ENCODE results near the gene NKD2.
"Not testable (repeated sequence)": the region's sequence is repeated elsewhere in the genome, so short reads cannot be mapped to it uniquely, and the experiment has no call there.

DNA sequence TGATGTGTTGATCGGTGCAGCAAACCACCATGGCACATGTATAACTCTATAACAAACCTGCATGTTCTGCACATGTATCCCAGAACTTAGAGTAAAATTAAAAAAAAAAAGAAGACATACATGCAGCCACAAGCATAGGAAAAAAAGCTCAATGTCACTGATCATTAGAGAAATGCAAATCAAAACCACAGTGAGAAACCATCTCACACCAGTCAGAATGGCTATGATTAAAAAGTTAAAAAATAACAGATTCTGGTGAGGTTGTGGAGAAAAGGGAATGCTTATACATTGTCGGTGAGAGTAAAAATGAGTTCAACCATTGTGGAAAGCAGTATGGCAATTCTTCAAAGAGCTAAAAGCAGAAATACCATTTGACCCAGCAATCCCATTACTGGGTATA is 36.0 kb upstream of the NKD2 start:
- TF ChIP-seq, protein P1, sequence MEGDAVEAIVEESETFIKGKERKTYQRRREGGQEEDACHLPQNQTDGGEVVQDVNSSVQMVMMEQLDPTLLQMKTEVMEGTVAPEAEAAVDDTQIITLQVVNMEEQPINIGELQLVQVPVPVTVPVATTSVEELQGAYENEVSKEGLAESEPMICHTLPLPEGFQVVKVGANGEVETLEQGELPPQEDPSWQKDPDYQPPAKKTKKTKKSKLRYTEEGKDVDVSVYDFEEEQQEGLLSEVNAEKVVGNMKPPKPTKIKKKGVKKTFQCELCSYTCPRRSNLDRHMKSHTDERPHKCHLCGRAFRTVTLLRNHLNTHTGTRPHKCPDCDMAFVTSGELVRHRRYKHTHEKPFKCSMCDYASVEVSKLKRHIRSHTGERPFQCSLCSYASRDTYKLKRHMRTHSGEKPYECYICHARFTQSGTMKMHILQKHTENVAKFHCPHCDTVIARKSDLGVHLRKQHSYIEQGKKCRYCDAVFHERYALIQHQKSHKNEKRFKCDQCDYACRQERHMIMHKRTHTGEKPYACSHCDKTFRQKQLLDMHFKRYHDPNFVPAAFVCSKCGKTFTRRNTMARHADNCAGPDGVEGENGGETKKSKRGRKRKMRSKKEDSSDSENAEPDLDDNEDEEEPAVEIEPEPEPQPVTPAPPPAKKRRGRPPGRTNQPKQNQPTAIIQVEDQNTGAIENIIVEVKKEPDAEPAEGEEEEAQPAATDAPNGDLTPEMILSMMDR (IDR thresholded peaks at IDR 0.05; ENCODE audit: insufficient read depth, low read length, poor library complexity, severe bottlenecking), result not testable (repeated sequence)
- not testable (repeated sequence) for TF ChIP-seq EZH2phosphoT487 (conservative IDR thresholded peaks at IDR 0.05; ENCODE audit: low read length)
